ENCODE results near the gene PDE4D. TPM values are rescaled to one million over a fixed set of nuclear protein-coding genes. Genes with fewer than 3 reads are reported as not detected.

The PDE4D gene
- total RNA-seq, 1 experiment from 2014 or later: 11.6 TPM

DNA sequence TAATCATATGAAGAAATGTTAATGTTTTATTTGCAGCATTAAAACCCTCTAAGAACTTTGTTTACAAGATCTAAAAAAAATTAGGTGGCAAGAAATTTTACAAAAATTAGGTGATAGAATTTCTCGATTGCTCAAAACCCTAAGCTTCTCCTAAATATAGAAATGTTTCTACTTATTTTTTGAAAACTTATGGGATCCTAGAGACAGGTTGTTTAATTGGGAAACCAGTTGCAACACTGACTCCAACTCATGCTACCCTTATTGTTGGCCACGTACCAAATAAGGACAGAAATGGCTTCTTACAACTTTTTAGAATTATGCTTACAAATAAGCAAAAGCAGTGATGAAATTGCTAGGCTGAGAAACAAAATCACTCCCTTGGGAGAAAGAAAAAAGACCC lies 531.1 kb downstream of the PDE4D start:
- Mint-ChIP-seq H3K36me3 (ENCODE audit: insufficient read depth, unreplicated experiment) (no peaks in the 10 kb centered on the region), H3K4me1 (ENCODE audit: low read depth, unreplicated experiment) (peaks cover 16% of the 10 kb centered on the region), H3K4me3 (ENCODE audit: low read depth, unreplicated experiment) (no peak overlapping the region), H3K9me3 (ENCODE audit: low read depth, unreplicated experiment) (no peaks in the 10 kb centered on the region), H3K27me3 (ENCODE audit: unreplicated experiment) (no peaks in the 10 kb centered on the region), H3K27ac (ENCODE audit: unreplicated experiment) (no peak overlapping the region)
- BruUV-seq (replicated peaks): no TSS peak
- CTCF ChIA-PET: no interaction called here
- intact Hi-C loops (cut with micrococcal nuclease; ENCODE audit: unreplicated experiment): no loop called here
- TF ChIP-seq, protein P1, sequence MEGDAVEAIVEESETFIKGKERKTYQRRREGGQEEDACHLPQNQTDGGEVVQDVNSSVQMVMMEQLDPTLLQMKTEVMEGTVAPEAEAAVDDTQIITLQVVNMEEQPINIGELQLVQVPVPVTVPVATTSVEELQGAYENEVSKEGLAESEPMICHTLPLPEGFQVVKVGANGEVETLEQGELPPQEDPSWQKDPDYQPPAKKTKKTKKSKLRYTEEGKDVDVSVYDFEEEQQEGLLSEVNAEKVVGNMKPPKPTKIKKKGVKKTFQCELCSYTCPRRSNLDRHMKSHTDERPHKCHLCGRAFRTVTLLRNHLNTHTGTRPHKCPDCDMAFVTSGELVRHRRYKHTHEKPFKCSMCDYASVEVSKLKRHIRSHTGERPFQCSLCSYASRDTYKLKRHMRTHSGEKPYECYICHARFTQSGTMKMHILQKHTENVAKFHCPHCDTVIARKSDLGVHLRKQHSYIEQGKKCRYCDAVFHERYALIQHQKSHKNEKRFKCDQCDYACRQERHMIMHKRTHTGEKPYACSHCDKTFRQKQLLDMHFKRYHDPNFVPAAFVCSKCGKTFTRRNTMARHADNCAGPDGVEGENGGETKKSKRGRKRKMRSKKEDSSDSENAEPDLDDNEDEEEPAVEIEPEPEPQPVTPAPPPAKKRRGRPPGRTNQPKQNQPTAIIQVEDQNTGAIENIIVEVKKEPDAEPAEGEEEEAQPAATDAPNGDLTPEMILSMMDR (IDR thresholded peaks at IDR 0.05; ENCODE audit: unreplicated experiment): no peak
- no peak for DNase-seq

DNA sequence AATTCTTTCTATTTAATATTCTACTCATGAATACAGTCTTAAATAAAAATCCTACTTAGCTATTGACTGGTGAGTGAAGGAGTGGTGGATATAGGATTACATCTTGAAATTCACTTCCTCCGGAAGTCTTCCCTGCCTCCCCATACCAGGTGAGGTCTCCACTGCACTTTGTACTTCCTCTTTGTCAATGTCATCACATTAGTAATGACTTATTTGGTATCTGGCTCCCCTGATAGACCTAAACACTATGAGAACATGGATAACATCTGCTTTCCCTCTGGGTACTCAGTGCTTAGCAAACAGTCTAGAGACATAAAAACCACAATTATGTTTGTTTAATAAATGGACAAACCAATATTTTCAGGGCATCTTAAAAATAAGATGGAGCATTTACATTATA lies 532.1 kb downstream of the PDE4D start:
- DNase-seq: peak; percentile 3
- peaks cover 17% of the 10 kb centered on the region for H3K4me1 Mint-ChIP-seq (ENCODE audit: low read depth, unreplicated experiment)
- CTCF ChIA-PET: no interaction called here
- BruUV-seq (replicated peaks): no TSS peak
- H3K27ac Mint-ChIP-seq (ENCODE audit: unreplicated experiment): no peak overlapping the region
- intact Hi-C loops (cut with micrococcal nuclease; ENCODE audit: unreplicated experiment): no loop called here
- H3K27me3 Mint-ChIP-seq (ENCODE audit: unreplicated experiment): no peaks in the 10 kb centered on the region
- no peaks in the 10 kb centered on the region for H3K9me3 Mint-ChIP-seq (ENCODE audit: low read depth, unreplicated experiment)
- no peaks in the 10 kb centered on the region for H3K36me3 Mint-ChIP-seq (ENCODE audit: insufficient read depth, unreplicated experiment)
- TF ChIP-seq, protein P1 (IDR thresholded peaks at IDR 0.05; ENCODE audit: unreplicated experiment): no peak
- H3K4me3 Mint-ChIP-seq (ENCODE audit: low read depth, unreplicated experiment): no peak overlapping the region

DNA sequence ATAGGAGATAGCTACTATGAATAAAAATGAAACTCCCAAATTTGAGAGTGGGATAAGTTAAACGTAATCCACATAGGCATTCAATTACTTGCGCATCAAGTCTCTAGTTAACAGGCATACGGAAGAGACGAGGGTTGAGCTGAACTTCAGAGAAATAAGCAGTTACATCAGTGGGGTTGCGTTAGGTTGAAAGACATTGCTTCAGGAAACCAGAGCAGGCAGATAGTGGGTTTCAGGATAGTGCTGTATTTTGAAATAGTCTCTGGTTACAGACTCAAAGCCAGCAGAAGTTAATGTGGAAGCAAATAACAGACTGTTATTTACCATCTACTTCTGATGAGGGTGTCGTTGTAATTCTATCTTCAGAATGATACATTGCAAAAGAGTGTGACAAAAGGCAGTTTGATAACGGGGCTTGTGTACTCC lies 533.4 kb downstream of the PDE4D start:
- Mint-ChIP-seq H3K27me3 (ENCODE audit: unreplicated experiment) (no peaks in the 10 kb centered on the region), H3K4me1 (ENCODE audit: low read depth, unreplicated experiment) (peaks cover 17% of the 10 kb centered on the region), H3K9me3 (ENCODE audit: low read depth, unreplicated experiment) (no peaks in the 10 kb centered on the region), H3K27ac (ENCODE audit: unreplicated experiment) (no peak overlapping the region), H3K36me3 (ENCODE audit: insufficient read depth, unreplicated experiment) (no peaks in the 10 kb centered on the region), H3K4me3 (ENCODE audit: low read depth, unreplicated experiment) (no peak overlapping the region)
- CTCF ChIA-PET: no interaction called here
- TF ChIP-seq, protein P1 (IDR thresholded peaks at IDR 0.05; ENCODE audit: unreplicated experiment): no peak
- intact Hi-C loops (cut with micrococcal nuclease; ENCODE audit: unreplicated experiment): no loop called here
- DNase-seq: no peak
- BruUV-seq (replicated peaks): no TSS peak

DNA sequence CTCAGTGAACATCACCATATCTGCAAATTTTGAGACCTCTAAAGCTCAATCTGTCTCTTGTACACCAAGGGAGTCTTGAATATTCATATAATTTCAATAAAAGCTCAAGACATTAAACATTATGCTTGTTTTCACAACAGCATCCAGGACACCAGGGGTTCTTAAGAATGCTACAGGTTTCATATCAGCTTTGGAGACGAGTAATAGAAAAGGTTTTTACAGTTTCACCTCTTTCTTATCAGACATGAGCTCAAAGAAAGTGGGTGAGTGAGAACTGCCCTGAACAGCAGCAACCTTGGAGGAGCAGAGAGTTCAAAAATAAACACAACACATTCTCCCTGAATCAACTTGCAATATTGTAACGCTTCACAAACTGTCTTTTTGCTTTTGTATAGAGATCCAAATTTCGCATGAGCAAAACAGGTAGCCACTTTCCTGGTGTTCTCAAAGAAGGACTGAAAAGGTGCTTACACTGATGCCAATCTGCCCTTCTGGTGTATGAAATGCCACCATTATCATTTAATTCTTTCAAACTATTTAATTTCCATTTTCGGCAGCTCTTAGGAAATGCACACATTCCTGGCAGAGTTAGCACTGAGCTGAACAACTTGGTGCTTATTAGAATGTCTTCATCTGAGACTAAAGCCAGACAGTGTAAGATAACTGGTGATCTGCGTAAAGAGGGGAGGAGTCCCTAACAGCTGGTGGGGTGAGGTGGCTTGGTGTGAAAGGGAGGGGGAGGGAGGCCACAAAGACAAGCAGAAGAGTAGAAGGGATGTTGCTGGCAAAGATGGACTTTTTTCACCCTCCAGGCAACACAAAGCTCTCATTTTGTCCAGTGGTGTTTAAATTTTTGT lies 535.3 kb downstream of the PDE4D start:
- no peaks in the 10 kb centered on the region for H3K9me3 Mint-ChIP-seq (ENCODE audit: low read depth, unreplicated experiment)
- H3K27ac Mint-ChIP-seq (ENCODE audit: unreplicated experiment): no peak overlapping the region
- H3K27me3 Mint-ChIP-seq (ENCODE audit: unreplicated experiment): no peaks in the 10 kb centered on the region
- peaks cover 17% of the 10 kb centered on the region for H3K4me1 Mint-ChIP-seq (ENCODE audit: low read depth, unreplicated experiment)
- H3K4me3 Mint-ChIP-seq (ENCODE audit: low read depth, unreplicated experiment): no peak overlapping the region
- DNase-seq: no peak
- CTCF ChIA-PET: no interaction called here
- TF ChIP-seq, protein P1 (IDR thresholded peaks at IDR 0.05; ENCODE audit: unreplicated experiment): no peak
- BruUV-seq (replicated peaks): no TSS peak
- H3K36me3 Mint-ChIP-seq (ENCODE audit: insufficient read depth, unreplicated experiment): no peaks in the 10 kb centered on the region
- intact Hi-C loops (cut with micrococcal nuclease; ENCODE audit: unreplicated experiment): no loop called here

Measured in Calu3 (cell line).